ENCODE measurements around the gene MAEA.

DNA sequence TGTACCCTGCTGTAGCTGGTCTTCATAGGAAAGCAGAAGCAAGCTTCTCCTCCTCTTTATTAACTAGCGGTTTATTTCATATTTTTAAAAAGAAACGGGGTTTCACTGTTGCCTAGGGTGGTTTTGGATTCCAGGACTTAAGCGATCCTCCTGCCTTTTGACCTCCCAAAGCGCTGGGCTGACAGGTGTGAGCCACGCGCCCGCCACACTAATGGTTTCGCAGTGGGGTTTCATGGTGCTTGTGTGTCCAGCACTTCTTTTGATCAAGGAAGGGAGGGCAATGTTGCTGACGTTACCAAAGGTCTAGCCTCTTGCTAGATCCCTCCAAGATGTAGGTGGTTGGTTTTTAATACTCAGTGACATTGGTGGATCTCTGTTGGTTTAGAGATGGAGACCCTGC lies 1.4 kb downstream of the MAEA start:
- no peak for TF ChIP-seq POLR2A (IDR thresholded peaks at IDR 0.05)
- TF ChIP-seq CTCF (IDR thresholded peaks at IDR 0.05), result no peak

Measured in ovary (tissue), 3 donors.